G401 (cell line): ENCODE measurements around the gene DYNC1I2. TPM values are rescaled to one million over a fixed set of nuclear protein-coding genes. Genes with fewer than 3 reads are reported as not detected.

Experiments used
- DNase-seq: peaks from one replicate; pipeline ENCODE4 v3.0.0-alpha.2; 2015; ENCODE audit warnings: low spot score
- in situ Hi-C: cut with HindIII; loops from 2 replicates; pipeline ENCODE4 v1.10.0; 2016; ENCODE audit warnings: low sequenced_read_pairs, mixed read lengths
- total RNA-seq: library from RNA; depleted of rRNA; stranded (reverse); fragments of >200 nt; shearing (Covaris generic); gene quantifications from 2 replicates; pipeline ENCODE4 v1.2.3, GENCODE V29; 2014; rRNA removed

DYNC1I2 gene
- 144 and 188 TPM in 2 replicates for total RNA-seq

- peak; percentile 98 for DNase-seq
- in situ Hi-C loops = no loop called here
Observed at GRCh38 chr2:171687287-171688128, at the start of gene DYNC1I2. TSS of gene DYNC1I2 (plus strand) at chr2:171687469. CDS start at chr2:171690156, 2,687 bp downstream.

- in situ Hi-C loops = no loop called here
- DNase-seq = no peak
Observed at GRCh38 chr2:171651667-171652415, 35.4 kb upstream of the DYNC1I2 start.

DNA sequence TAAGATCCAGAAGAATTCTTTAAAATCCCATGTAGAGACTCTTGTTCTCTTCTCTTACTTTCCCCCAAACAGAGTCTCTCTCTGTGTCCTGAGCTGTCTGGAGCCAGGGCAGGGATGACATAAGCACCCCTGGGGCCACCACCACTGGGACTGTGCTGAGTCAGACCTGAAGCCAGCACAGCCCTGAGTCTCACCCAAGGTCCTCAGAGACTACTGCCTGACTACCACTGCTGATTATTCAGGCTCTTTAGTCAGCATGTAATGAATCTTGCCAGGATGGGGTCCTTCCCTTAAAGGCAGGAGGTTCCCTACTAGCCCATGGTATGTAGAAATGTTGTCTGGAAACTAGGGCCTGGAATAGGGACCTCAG, 34.9 kb upstream of the DYNC1I2 start:
- in situ Hi-C loops = no loop called here
- no peak for DNase-seq

- no peak for DNase-seq
- in situ Hi-C loops = no loop called here
Observed at GRCh38 chr2:171655586-171655985, 31.7 kb upstream of the DYNC1I2 start.

GRCh38 chr2:171667041-171667440, 20.2 kb upstream of the DYNC1I2 start:
- in situ Hi-C loops = no loop called here
- DNase-seq = no peak

DNA sequence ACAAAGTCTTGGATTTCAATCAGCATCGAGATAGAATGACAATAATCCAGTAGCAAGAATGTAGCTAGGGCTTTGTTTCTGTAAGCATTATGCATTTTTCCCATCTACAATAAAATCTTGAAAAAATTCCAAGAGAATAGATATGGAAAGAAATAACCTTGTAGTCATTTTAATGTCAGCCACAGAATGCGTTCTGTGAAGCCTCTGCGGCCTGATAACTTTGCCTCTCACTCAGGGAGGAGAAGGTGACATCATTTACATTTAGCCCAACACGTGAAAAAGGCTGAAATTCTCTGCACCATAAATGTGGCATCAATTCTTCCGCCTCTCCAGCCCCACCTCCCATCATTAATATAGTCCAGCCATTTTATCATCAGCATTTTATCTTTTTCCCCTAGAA, 19.1 kb upstream of the DYNC1I2 start:
- DNase-seq = no peak
- in situ Hi-C loops = no loop called here

- in situ Hi-C loops = no loop called here
- no peak for DNase-seq
Observed at GRCh38 chr2:171669121-171669520, 18.1 kb upstream of the DYNC1I2 start.

DNA sequence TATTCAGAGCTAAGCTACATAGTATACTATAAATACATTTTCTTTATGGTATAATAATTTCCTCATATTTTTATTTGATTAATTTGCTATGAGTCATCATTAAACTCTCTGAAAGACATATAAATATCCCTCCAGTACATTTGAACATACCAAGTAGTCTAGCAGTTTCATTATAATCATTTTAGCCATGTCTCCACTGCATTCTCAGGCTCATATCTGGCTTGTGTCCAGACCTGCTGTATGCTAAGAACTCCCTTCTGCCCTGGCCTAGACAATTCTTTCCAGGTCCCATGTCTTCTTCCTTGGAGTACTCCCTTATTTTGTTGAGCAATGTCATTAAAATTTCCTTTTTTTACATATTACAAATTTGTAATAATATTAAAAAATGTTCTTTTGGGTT, 16.6 kb upstream of the DYNC1I2 start:
- in situ Hi-C loops = no loop called here
- no peak for DNase-seq

DNA sequence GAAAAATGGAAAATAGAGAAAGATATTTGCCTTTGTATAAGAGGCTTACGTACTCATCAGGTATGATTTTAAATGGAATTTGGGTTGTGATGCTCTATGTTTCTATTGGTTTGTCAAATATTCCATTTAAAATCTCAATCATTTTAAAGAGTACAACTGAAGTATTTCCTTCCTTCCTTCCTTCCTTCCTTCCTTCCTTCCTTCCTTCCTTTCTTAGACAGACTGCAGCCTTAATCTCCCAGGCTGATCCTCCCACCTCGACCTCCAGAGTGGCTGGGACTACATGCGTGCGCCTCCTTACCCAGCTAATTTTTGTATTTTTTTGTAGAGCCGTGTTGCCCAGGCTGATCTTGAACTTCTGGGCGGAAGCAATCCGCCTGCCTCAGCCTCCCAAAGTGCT, 15.4 kb upstream of the DYNC1I2 start:
- no peak for DNase-seq
- in situ Hi-C loops = no loop called here

- in situ Hi-C loops = no loop called here
- DNase-seq = no peak
Observed at GRCh38 chr2:171673905-171674304, 13.4 kb upstream of the DYNC1I2 start.

DNA sequence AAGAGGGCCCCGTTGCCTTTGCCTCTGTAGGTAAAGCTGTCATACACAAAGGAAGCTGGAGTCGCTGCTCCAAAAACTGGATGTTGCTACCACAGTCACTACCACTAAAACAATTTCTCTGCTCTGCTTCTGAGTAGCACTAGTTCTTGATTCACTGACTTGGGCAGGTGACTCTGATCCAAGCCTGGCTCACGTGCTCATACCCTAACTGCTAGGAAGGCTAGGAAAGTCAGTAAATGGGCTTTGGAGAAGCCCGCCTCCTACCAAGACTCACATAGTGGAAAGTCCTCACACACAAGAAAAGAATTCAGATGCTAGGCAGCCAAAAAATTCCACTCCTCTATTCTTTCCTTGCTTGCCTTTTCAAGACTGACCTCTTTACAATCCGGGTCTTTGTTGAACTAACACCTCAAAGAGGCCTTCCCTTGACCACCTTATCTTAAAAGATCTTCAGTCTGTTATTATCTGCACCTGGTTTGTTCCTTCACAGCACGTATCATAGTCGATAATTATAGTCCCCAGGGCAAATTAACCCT, 11.4 kb upstream of the DYNC1I2 start:
- no peak for DNase-seq
- in situ Hi-C loops = no loop called here

GRCh38 chr2:171678619-171679018, 8.7 kb upstream of the DYNC1I2 start:
- DNase-seq = no peak
- in situ Hi-C loops = no loop called here

DNA sequence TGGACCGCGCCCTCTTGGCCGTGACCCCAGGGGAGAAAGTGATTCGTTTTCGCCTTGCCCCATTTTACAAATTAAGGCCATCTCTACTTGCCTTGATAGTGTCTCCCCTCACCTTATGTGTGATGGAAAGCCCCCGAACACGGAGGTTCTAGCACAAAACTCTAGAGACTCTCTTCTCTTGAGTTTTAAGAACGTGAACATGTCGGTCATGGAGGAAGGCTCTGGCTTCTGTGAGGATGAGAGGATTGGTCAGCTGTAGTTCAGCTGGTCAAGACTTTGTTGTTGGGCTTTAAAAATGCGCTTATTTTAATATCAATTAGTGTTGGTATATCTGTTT, 828 bp downstream of the DYNC1I2 start:
- no peak for DNase-seq
- in situ Hi-C loops = no loop called here

- no peak for DNase-seq
- in situ Hi-C loops = no loop called here
Observed at GRCh38 chr2:171692331-171692730, 5.1 kb downstream of the DYNC1I2 start.

DNA sequence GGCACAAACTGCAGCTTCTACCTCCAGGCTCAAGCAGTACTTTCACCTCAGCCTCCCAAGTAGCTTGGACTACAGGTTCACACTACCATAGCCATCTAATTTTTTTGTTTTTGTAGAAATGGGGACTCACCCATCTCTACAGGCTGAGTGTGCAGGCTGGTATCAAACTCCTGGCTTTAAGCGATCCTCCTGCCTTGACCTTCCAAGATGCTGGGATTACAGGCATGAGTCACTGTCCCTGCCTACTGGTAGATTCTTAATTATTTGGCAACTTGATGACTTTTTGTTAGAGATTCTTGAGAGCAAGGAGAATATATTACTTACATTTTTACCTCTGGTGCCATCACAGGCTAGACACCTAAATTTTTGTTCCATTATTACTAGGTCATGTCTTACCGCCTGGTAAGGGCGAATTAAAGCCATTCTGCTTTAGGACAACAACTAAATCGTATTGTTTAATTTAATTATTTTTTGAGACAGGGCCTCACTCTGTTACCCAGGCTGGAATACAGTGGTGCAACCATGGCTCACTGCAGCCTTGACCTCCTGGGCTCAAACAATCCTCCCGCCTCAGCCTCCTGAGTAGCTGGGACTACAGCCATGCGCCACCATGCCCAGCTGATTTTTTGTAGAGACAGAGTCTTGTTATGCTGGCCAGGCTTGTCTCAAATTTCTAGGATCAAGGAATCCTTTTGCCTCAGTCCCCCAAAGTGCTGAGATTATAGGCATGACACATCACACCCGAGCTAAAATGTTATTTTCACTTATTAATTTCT, 15.7 kb downstream of the DYNC1I2 start:
- in situ Hi-C loops = no loop called here
- DNase-seq = no peak

GRCh38 chr2:171703574-171704347, 16.5 kb downstream of the DYNC1I2 start:
- peak; percentile 38 for DNase-seq
- in situ Hi-C loops = no loop called here

DNA sequence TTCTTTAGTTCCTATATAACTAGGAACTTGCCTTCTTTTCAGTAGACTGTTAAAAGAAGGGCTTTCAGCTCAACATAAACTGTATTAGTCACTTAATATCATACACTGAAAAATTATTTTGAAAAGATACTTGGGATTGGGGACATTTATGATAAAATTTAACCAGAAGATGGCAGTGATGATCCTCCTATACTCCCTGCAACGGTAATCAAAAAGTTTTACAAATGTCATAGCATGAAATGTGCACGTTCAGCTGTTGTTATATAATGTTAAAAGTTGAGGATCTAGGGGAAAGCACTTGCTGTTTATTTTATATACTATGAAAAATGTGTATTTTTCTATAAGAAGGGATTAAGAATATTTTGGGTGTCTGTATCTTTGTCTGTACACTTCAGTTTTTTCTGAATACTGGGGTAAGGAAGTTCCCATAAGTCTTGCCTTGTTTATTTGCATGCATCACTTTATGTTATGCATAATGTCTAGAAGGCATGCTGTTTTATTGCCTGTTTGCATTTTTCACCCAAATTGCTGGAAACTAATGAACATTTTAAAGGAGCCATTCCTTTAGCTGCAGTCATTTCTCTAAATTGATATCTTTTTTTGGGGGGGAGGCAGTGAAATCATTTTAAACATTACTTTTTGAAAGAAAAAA, 19.0 kb downstream of the DYNC1I2 start:
- in situ Hi-C loops = no loop called here
- peak; percentile 31 for DNase-seq

GRCh38 chr2:171707752-171708151, 20.5 kb downstream of the DYNC1I2 start:
- no peak for DNase-seq
- in situ Hi-C loops = no loop called here
